Caco-2 (cell line): ENCODE data around the gene COL4A2. TPM values are rescaled to one million over a fixed set of nuclear protein-coding genes. Genes with fewer than 3 reads are reported as not detected.

Source experiments
- BruUV-seq: library from RNA; stranded (reverse); fragments of 400-500 nt; replicated peaks from 2 replicates; lab custom pipeline; 2021; lab: Mats Ljungman, UMichigan
- CTCF ChIA-PET: fragments of 300-600 bp; sonication (Branson Sonifier 250); formaldehyde crosslinking; loops from one replicate; lab custom pipeline; 2022; ENCODE audit warnings: antibody characterized with exemption; lab: Charles Lee
- POLR2A ChIA-PET: fragments of 300-600 bp; sonication (Branson Sonifier 250); formaldehyde crosslinking; loops from one replicate; lab custom pipeline; 2022; ENCODE audit warnings: antibody characterized with exemption; lab: Charles Lee
- DNase-seq, 2 experiments: peaks; one replicate each; pipeline versions ENCODE4 v3.0.0 to v3.0.0-alpha.2; 2020 to 2022
- H3K27me3 ChIP-seq: replicated peaks from 2 replicates; pipeline ENCODE4 v1.6.0; 2011; ENCODE audit warnings: low read length; ENCODE audit not compliant: control insufficient read depth, insufficient read depth
- H3K36me3 ChIP-seq: 2 replicates; pipeline ENCODE4 v1.5.1; 2011; ENCODE audit warnings: low read length; ENCODE audit not compliant: control insufficient read depth, insufficient read depth
- H3K4me1 ChIP-seq: fragments of 250-450 bp; sonication (Bioruptor Pico); 2 replicates; pipeline ENCODE4 v1.5.1; 2020; ENCODE audit warnings: mild to moderate bottlenecking
- H3K4me3 ChIP-seq: 2 replicates; pipeline ENCODE4 v1.5.1; 2011; ENCODE audit warnings: low read depth, mild to moderate bottlenecking, control low read depth, low read length
- H3K9me3 ChIP-seq: fragments of 250-450 bp; sonication (Bioruptor Pico); 2 replicates; pipeline ENCODE4 v1.5.1; 2020; ENCODE audit warnings: mild to moderate bottlenecking, moderate library complexity
- H3K27ac Mint-ChIP-seq: one replicate; pipeline ENCODE4 v1.8.0; 2022; ENCODE audit warnings: mixed read lengths; ENCODE audit not compliant: unreplicated experiment
- H3K27me3 Mint-ChIP-seq: one replicate; pipeline ENCODE4 v1.8.0; 2022; ENCODE audit warnings: mixed read lengths; ENCODE audit not compliant: insufficient read depth, unreplicated experiment
- H3K36me3 Mint-ChIP-seq: one replicate; pipeline ENCODE4 v1.8.0; 2022; ENCODE audit warnings: mild to moderate bottlenecking, mixed read lengths; ENCODE audit not compliant: insufficient read depth, unreplicated experiment
- H3K4me1 Mint-ChIP-seq: one replicate; pipeline ENCODE4 v1.8.0; 2022; ENCODE audit warnings: low read depth, mixed read lengths; ENCODE audit not compliant: unreplicated experiment
- H3K4me3 Mint-ChIP-seq: one replicate; pipeline ENCODE4 v1.8.0; 2022; ENCODE audit warnings: mild to moderate bottlenecking, moderate library complexity, mixed read lengths; ENCODE audit not compliant: unreplicated experiment
- H3K9me3 Mint-ChIP-seq: one replicate; pipeline ENCODE4 v1.8.0; 2022; ENCODE audit warnings: mixed read lengths; ENCODE audit not compliant: unreplicated experiment
- intact Hi-C: fragments of 100-400 bp; cut with micrococcal nuclease; formaldehyde crosslinking; loops from one replicate; pipeline ENCODE4 v1.10.0; 2022; ENCODE audit not compliant: unreplicated experiment
- total RNA-seq: library from RNA; stranded (reverse); gene quantifications from 2 replicates; pipeline ENCODE4 v1.2.3, GENCODE V29; 2022
- TF ChIP-seq, protein P1 (sequence below), 2 experiments: fragments of 200-600 bp in 1 of 2; IDR thresholded peaks; 1 replicate in 1 of 2; 2 replicates in 1 of 2; pipeline versions ENCODE4 v1.5.1 to v1.8.0; 2011 to 2022; ENCODE audit warnings: antibody characterized with exemption in 1 of 2, control low read depth in 1 of 2, inconsistent platforms in 1 of 2, low read depth in 1 of 2, low read length in 1 of 2, mild to moderate bottlenecking in 1 of 2, moderate library complexity in 1 of 2; ENCODE audit not compliant: insufficient read depth in 1 of 2, severe bottlenecking in 1 of 2, unreplicated experiment in 1 of 2

The COL4A2 gene
- total RNA-seq, 1 experiment from 2014 or later, result 19.2 TPM

- ChIA-PET POLR2A (no interaction called here), CTCF (no interaction called here)
- Histone ChIP-seq H3K36me3 (no peaks in the 10 kb centered on the region), H3K4me3 (no peak overlapping the region), H3K4me1 (peaks cover 48% of the 10 kb centered on the region), H3K27me3 (no peaks in the 10 kb centered on the region), H3K9me3 (peaks cover 10% of the 10 kb centered on the region; the same call in 1 of the 2 replicates)
- peak overlapping the region; percentile 97 for H3K27ac Mint-ChIP-seq
- no peak for DNase-seq
- BruUV-seq, result no TSS peak
- TF ChIP-seq, protein P1, sequence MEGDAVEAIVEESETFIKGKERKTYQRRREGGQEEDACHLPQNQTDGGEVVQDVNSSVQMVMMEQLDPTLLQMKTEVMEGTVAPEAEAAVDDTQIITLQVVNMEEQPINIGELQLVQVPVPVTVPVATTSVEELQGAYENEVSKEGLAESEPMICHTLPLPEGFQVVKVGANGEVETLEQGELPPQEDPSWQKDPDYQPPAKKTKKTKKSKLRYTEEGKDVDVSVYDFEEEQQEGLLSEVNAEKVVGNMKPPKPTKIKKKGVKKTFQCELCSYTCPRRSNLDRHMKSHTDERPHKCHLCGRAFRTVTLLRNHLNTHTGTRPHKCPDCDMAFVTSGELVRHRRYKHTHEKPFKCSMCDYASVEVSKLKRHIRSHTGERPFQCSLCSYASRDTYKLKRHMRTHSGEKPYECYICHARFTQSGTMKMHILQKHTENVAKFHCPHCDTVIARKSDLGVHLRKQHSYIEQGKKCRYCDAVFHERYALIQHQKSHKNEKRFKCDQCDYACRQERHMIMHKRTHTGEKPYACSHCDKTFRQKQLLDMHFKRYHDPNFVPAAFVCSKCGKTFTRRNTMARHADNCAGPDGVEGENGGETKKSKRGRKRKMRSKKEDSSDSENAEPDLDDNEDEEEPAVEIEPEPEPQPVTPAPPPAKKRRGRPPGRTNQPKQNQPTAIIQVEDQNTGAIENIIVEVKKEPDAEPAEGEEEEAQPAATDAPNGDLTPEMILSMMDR (IDR thresholded peaks at IDR 0.05; ENCODE audit: insufficient read depth in 1 of 2, low read depth in 1 of 2, low read length in 1 of 2, severe bottlenecking in 1 of 2, unreplicated experiment in 1 of 2), result no peak
- H3K4me3 Mint-ChIP-seq, result peak overlapping the region; percentile 64
- no peaks in the 10 kb centered on the region for H3K27me3 Mint-ChIP-seq
- peaks cover 50% of the 10 kb centered on the region for H3K36me3 Mint-ChIP-seq
- H3K4me1 Mint-ChIP-seq, result peaks cover 40% of the 10 kb centered on the region
- intact Hi-C loops, result no loop called here
- peaks cover 15% of the 10 kb centered on the region for H3K9me3 Mint-ChIP-seq
Measured at GRCh38 chr13:110505594-110505993, 198.5 kb downstream of the COL4A2 start.

DNA sequence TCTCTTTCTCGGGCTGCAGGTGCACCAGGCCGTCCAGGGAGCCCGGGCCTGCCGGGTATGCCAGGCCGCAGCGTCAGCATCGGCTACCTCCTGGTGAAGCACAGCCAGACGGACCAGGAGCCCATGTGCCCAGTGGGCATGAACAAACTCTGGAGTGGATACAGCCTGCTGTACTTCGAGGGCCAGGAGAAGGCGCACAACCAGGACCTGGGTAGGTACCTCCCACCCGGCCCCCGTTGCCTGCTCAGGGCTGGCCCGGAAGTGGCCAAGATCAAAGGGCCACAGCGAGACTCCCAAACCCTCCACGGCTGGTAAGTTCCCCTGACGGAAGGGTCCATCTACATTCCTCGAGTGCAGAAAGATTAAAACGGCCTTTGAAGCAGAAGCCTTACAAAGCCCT is 199.3 kb downstream of the COL4A2 start:
- no peaks in the 10 kb centered on the region for H3K27me3 ChIP-seq
- TF ChIP-seq, protein P1 (IDR thresholded peaks at IDR 0.05; ENCODE audit: insufficient read depth in 1 of 2, low read depth in 1 of 2, low read length in 1 of 2, severe bottlenecking in 1 of 2, unreplicated experiment in 1 of 2), result no peak
- peaks cover 43% of the 10 kb centered on the region for H3K4me1 Mint-ChIP-seq
- H3K9me3 Mint-ChIP-seq, result peaks cover 10% of the 10 kb centered on the region
- H3K4me1 ChIP-seq, result peaks cover 49% of the 10 kb centered on the region
- peak; percentile 86 to 91 for DNase-seq
- peaks cover 10% of the 10 kb centered on the region; the same call in 1 of the 2 replicates for H3K9me3 ChIP-seq
- BruUV-seq, result no TSS peak
- H3K4me3 Mint-ChIP-seq, result peak overlapping the region; percentile 64
- POLR2A ChIA-PET, result no interaction called here
- H3K36me3 Mint-ChIP-seq, result peaks cover 47% of the 10 kb centered on the region
- H3K36me3 ChIP-seq, result no peaks in the 10 kb centered on the region
- H3K4me3 ChIP-seq, result no peak overlapping the region
- H3K27ac Mint-ChIP-seq, result peak overlapping the region; percentile 97
- CTCF ChIA-PET, result interaction anchor here (1.3 kb wide), 1 partner anchor 22 kb away, joined by 3 read pairs; no protein-coding TSS in a partner anchor
- intact Hi-C loops, result loop anchor here (2.0 kb wide), 2 partner anchors 58 to 284 kb away; no protein-coding TSS in a partner anchor
- no peaks in the 10 kb centered on the region for H3K27me3 Mint-ChIP-seq

- Mint-ChIP-seq H3K27ac (peak overlapping the region; percentile 97), H3K9me3 (peaks cover 10% of the 10 kb centered on the region), H3K36me3 (peaks cover 41% of the 10 kb centered on the region), H3K4me1 (peaks cover 43% of the 10 kb centered on the region), H3K27me3 (no peaks in the 10 kb centered on the region), H3K4me3 (peak overlapping the region; percentile 64)
- peak overlapping the region; percentile 18 for H3K4me3 ChIP-seq
- TF ChIP-seq, protein P1 (IDR thresholded peaks at IDR 0.05; ENCODE audit: insufficient read depth in 1 of 2, low read depth in 1 of 2, low read length in 1 of 2, severe bottlenecking in 1 of 2, unreplicated experiment in 1 of 2), result no peak
- intact Hi-C loops, result loop anchor here (1.0 to 2.0 kb wide), 6 partner anchors 20 to 284 kb away; partner anchors contain the start of gene RAB20
- POLR2A ChIA-PET, result interaction anchor here (0.6 to 1.2 kb wide), 8 partner anchors 15 to 208 kb away, joined by 3 to 6 read pairs (median 4); partner anchors contain the start of gene RAB20
- DNase-seq, result peak; percentile 93 to 97
- H3K4me1 ChIP-seq, result peaks cover 53% of the 10 kb centered on the region
- no peaks in the 10 kb centered on the region for H3K27me3 ChIP-seq
- H3K36me3 ChIP-seq, result no peaks in the 10 kb centered on the region
- BruUV-seq, result TSS peak; percentile 94
- CTCF ChIA-PET, result interaction anchor here (1.1 to 1.9 kb wide), 6 partner anchors 10 to 51 kb away, joined by 3 to 8 read pairs (median 4); no protein-coding TSS in a partner anchor
- H3K9me3 ChIP-seq, result peaks cover 10% of the 10 kb centered on the region; the same call in 1 of the 2 replicates
Measured at GRCh38 chr13:110506859-110507566, 199.9 kb downstream of the COL4A2 start.
